Middle frontal gyrus (tissue), 1 donor: ENCODE results near the gene ZNF423.

Experiments used
- DNase-seq: peaks from one replicate; pipeline ENCODE4 v3.0.0-alpha.2; 2015; ENCODE audit warnings: low spot score; ENCODE audit errors: extremely low spot score

The ZNF423 gene

DNA sequence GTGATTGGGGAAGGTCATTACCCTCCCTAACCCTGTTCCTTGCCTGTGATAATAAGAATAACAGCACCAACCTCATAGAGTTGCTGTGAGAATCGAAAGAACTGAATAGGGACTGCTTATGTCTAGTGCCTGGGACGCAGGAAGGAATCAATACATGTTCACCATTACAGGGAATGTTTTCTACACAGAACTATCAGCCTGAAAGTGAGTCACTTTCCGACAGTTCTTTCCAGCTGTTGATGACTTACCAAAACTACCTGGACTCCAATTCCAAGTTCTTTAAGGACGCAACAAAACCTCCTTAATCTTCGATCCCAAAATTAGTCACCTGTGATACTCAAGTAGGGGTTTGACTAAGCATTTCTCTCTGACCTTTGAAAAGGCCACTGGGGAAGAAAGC lies 29.4 kb downstream of the ZNF423 start:
- no peak for DNase-seq

DNA sequence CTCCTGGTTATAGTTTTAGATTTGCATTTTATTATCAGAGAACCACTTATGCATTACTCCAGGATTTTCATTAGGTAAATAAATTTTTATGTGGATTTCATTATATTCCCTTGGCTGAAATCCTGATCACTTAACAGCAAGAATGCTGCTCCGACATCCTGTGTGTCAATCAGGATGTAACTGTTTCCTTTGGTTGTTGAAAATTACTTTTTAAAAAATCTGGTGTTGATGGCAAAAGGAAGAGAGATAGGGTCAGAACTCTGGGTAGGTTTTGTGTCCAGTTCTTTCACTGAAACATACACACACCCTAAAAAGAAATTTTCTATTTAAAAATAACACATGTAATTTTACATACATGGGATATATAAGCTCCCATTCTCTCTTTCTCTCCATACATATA lies 30.9 kb downstream of the ZNF423 start:
- DNase-seq, result no peak

DNA sequence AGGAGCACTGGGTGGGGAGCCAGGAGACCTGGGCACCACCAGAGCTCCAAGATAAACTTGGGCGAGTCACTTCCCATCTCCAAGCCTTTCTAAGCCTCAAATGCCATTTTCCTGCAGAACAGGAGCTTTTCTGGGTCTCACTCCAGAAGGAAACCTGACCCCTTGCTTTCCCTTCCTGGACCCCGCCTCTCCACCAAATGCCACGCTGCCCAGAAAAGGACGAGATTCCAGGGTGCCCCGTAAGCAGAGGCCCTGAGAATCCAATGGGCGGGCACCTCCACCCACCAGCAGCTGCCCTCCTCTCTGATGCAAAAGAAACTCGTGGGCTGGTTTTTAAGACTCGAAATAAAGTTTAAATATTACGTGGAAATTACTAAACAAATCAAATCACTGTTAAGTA lies 31.3 kb downstream of the ZNF423 start:
- no peak for DNase-seq

DNA sequence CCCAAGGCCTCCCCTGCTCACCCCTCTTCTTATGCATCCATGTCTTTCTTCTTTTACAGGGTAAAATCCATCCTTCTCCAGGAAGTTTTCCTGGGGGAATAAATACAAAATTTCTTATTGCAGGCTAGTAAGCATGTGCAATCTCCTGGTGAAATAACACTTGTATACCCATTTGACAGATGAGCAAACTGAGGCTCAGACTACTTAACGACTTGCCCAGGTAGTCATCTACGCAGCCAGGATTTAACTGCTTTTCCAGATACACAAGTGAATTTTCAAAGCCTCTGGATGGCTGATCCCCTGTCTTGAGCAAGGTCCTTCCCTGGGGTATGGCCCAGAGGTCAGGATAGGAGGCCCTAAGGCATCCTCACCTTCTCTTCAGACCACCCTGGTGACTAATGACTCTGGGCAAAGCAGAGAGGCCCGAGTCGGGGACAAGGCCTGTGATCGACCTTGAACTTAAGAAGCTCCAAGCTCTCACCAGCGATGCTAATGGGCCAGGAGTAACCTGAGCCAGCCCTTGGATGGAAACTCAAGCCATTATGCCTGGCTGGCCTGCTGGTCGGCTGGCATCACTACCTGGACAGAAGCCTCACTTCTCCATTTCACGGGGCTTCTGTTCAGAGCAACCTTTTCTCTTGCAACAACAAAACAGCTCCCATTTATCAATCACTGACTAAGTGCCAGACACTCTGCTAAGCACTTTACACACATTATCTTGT lies 33.1 kb downstream of the ZNF423 start:
- DNase-seq, result no peak

DNA sequence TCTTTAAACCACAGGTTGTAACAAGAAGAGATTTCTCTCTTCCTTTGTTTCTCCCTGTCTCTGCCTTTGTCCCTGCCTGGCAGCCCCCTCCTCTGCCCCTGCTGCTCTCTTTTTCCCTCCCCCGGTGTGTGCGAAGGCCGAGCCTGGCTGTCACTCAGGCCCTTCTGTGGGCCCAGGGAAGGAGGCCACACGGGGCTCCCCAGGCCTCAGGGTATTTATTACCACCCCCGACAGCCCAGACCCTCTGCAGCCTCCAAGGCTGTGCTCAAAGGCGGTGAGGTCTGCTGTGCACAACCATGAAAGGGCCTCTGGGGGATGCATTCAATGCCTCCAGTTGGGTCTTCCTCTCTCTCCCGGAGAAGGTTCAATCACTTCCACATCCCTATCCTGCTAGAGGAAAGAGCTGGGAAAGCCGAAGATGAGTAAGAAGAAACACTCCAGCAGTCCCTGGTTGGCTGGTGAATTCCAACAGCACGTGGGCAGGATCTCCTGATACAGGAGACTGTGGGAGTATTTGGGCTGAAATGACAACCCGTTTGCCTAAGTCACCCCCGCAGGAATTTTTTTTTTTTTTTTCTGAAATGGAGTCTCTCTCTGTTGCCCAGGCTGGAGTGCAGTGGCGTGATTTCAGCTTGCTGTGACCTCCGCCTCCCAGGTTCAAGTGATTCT lies 34.2 kb downstream of the ZNF423 start:
- no peak for DNase-seq

DNA sequence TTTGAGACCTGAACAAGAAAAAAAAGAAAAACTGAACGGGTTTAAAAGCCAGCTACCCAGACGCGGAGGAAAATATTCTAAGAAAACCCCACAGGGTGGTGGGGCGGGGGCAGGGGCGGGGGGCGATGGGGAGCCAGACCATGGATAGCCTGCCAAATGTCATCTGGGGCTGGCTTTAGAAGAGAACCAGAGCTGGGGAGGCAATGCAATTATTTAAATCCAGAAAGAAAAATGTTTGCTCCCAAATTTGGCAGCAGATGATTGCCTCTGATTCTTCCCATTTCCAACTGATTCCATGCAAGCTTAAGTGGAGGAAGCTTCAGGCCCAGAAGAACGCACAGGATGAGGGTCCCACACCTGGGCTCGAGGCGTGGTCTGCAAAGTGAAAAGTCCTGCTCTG lies 34.8 kb downstream of the ZNF423 start:
- DNase-seq, result no peak

DNA sequence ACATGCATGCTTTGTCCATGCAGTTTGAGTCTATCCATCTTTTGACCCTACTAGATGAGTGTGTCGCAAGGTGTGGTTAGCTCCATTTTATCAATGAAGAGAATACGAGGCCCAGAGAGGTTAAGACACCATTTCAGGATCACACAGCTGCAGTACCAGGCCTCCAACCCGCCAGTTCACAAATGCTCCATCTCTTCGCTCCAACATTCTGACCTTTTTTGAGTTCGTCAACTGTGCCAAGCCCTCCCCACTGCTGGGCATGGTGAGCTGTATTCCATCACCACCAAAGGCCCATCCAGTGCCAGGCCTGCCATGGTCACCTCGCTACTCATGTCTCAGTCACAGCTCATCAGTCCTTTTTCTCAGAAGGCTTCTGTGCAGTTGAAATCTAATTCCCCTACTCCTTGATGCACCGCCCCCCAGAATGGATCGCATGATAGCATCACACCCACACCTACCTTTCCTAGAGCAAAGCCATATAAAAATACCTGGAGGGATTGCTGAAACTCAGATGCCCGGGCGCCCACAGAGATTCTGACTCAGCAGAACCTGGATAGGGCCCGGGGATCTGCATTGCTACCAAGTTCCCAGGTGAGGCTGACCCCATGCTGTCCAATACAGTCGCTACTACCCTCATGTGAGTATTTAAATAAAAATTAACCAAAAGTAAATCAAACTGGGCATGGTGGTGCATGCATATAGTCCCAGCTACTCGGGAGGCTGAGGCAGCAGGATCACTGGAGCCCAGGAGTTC lies 38.0 kb downstream of the ZNF423 start:
- DNase-seq, result no peak

DNA sequence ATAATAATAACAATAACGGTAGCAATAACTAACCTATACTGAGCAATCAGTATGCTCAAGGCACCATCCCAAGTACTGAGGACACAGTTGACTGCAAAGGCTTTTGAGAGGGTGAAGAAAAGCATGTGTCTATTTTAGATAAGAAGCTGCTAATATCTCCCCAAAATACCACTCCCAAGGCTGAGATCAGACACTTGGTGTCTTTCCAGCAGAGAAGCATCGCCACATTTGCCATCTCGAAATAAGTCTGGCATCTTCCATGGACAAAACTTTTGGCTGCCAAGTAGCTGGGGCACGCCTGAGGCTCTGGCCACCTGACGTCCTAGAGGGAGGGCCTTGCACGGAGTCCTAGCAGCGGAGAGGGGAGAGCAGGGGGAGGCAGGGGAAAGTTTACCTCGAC lies 39.0 kb downstream of the ZNF423 start:
- no peak for DNase-seq

DNA sequence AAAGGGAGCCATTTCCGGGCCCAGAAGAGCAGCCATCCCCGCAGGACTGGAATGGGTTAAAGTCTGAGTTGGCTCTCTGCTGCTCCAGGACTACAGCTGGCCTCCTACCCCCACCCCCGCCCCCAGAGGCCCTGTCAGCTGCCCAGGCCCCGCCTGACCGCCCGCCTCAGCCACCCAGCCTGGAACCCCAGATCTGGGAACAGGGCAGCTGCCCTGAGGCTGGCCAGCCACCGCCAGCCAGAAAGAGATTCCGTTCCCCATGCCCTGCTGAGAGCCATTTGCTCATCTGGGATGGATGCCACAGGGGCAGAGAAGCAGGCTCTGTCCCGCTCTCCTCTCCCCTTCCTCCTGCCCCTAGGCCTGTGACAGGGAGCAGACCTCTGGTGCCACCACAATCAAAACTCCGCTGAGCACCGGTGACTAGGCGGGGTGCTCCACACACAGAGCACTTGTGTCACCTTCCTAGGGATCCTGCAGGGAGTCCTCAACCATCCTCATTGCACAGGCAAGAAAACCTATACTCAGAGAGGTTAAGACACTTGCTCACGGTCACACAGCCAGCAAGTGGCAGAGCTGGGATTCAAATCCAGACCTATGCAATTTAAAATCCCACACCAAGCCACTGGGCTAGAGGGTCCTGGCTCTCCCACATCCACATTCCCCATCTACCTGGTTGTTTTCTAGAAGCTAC lies 44.1 kb downstream of the ZNF423 start:
- no peak for DNase-seq

DNA sequence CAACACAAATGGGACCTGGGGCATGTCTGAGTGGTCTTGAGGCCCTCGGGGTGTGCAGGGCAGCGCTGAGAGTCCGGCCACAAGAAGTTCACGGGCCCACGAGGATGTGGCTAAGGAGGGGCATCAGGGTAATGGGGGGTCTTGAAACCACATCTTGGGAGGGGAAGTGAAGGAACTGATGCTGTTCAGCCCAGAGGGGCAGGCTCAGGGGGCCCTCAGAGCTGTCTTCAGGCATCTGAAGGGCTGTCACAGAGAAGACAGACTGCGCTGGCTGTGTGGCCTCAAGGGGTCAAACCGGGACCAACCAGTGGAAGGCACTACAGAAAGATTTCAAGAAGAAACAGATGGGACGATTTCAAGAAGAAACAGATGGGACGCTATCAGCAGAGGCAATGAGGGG lies 45.1 kb downstream of the ZNF423 start:
- no peak for DNase-seq

DNA sequence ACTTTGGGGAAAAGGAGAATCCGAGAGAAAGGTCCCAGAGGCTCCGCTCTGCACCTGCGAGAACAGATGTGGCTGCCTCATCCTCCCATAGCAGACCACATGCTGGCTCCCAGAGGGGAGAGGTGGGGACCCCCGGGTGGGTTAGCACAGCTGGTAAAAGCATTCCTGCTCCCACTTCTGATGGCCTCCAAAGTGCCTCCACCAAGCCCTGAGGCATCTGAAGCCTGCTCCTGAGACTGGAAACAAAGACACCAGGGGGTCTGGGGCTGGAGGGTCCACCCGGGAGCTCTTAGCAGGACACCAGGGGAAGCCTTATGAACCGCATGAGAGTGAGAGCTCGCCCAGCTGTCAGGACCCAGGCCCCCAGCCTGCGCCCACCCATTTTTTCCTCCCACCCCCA lies 46.4 kb downstream of the ZNF423 start:
- DNase-seq, result no peak

DNA sequence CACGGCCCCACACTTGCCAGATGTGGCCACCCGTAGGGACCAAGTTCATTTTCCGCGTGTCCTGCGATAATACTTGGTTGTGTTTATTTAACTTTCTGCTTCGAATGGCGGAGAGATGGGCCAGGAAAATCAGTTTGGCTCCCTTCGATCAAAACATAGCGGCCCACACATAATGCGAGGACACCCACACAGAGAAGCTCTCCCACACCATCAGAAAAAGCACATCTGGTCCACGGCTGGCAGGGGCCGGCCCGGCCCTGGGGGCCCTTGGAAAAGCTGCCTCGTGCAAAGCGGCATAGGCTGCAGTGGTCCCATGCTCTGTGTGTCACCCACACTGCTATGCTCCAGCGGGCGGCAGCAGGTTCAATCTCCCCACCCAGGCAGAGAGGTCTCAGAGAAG lies 46.9 kb downstream of the ZNF423 start:
- DNase-seq, result no peak

DNA sequence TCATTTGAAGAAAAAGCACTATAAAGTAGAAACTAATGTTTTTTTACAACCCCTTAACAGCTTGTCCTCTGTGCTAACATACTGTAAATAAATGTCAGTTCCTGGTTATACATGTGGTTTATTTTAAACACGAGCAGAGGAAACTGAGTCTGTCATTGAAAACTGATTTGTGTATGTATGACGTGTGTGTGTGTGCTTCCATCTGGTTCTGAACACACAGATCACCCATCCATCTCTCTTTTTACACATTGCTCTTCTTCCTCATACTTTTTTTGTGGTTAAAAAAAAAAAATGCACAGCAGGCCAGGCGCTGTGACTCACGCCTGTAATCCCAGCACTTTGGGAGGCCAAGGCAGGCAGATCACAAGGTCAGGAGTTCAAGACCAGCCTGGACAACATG lies 49.5 kb downstream of the ZNF423 start:
- no peak for DNase-seq

DNA sequence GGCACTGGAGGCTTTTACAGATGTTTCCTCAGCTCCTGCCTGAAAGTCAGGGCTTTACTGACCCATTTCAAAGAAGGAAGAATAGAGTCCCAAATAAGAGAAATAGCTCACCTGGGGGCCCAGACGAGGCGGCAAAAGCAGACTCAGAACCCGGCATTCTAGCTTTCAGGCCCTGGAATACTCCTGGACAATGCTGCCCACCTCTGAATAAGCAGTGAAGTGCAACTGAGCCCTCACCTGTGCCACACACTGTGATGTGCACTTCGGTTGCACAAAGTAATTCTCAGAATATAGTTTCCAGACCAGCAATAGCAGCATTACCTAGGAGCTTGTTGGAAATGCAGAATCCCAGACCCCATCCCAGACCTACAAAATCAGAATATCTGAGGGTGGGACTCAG lies 54.6 kb downstream of the ZNF423 start:
- DNase-seq, result no peak

DNA sequence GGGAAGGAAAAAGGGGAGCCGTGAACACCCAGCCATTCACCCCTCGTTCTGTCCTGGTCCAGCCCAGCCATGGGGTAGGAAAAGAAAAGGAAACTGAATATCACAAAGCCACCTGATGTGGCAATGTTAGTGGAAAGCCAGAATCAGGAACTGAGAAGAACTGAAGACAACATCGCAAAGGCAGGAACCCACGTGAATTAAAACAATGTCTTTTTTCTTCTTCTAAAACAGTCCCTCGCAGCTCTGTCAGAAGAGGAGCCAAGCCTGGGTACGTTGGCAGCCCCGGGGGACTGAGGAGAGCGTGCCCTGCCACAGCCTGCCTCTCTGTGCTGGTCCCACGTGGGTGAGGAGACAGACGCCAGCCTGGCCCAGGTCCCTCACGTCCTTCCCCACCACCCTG lies 55.0 kb downstream of the ZNF423 start:
- DNase-seq, result no peak

DNA sequence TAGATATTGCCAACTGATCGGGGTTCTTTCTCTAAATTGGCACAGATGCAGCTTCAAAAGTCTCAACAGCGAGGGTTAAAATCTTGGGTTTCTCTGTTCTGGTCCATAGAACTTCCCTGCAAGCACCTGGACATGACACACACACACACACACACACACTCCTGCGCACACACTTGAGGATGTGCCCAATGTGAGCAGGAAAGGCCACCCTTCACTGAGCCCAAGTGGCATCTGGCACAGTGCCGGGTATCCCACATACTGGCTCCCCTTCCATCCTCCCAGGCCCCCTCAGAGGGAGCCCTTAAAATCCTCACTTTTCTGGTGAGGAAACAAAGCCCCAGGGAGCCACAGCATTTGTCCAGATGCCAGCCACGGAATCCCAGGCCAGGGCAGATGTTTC lies 55.5 kb downstream of the ZNF423 start:
- no peak for DNase-seq

DNA sequence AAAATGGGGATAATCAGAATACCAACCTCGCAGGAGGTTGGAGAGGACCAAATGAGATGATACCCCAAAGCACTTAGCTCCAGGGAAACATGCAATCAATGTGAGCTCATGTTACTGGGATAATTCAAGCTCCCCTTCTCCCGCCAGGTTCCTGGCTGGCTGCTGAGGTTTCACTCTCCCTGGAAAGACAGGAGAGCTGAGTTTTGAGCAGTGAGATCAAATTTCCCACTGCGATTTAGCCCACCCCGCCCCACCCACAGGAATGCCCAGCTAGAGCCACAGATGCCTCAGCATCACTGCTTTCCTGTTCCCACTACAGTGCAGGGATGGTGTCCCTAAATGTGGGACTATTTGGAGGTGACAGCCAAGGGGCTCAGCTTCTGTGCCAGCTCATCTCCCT lies 56.7 kb downstream of the ZNF423 start:
- no peak for DNase-seq

DNA sequence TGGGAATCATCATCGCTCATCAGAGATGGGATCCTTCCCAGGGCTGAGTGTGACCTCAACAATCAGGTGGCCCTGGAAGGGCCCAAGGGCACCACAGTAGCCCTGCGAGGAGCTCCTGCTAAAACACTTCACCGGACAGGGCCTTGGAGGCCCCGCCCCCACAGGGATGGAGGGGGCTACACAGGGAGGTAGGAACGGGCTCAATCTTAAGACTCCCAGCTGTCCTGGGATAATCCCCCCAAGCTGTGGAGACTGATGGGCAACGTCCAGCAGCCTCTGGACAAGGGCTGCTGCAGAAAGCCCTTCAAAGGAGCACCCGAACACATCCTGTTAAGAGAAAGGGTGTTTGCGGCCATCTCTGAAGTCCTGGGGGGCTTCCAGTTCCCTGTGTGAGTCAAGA lies 60.4 kb downstream of the ZNF423 start:
- no peak for DNase-seq

DNA sequence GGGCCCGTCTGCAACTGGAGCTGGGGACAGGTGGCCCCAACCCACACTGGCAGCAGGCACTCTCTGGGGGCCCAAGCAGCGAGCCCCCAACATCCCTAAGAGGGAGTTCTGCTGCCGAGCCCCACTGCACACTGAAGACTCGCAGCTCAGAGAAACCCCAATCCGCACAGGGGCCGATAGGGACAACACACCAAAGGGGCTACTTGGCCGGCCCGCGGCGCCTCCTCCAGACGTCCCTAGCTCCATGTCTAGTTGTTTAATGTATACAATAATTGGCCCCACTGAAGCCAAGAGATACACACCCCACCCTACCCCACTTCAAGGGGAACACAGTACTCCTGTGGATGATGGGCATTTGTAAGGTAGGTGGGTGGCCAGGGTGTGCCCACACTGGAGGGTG lies 62.7 kb downstream of the ZNF423 start:
- no peak for DNase-seq

DNA sequence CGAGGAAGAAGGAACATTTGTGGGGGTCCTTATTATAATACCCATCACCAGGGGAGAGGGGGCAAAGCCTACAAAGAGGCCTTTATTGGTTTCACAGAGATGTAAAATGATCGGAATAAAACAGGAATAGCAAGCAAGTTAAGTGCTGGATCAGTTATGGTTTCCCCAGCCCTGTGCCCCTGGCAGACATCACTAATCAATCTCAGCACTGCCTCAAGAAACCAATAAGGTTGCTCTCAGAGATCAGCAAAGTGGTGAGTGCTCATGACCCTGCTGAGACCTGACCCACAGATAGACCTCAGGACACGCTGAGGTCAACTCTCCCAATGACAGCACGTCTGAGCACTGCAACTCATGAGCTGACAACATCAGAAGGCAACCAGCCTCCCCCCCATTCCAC lies 66.3 kb downstream of the ZNF423 start:
- DNase-seq, result no peak

DNA sequence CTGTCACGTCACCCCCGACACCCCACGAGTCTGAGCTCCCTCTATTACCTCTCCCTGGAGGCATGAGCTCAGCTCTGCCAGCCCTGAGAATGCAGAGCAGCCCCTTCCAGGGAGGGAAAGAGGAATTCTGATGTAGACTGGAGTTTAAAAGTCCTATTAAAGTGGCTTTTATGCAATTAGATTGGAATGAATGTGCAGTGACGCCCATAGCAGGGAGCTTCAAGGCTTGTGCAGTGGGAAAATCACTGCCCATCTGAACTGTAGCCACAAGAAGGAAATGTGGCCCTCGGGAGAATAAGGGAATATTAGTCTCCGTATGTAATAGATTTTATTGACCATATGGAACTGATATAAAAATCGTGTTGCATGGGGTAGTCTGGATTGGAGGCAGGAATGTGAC lies 66.9 kb downstream of the ZNF423 start:
- no peak for DNase-seq

DNA sequence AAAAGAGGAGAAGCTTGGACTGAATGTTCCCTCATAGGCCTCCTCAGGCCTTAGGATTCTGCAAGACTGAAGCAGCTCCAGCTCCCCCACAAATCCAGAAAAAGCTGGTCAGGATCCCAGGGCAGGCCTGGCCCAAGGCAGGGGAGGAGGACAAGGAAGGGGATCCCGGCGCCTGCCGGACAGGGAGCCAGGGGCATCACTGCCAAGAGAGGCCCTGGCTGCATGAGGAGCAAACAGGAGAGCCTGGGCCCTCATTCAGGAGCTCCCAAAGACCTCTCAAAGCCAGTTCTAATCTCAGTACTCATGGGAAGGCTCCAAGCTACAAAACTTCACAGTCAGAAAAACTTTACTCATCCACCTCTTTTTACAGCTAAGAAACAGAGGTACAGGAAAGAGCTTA lies 67.3 kb downstream of the ZNF423 start:
- no peak for DNase-seq
